ENCODE results near the gene PCDHB6. TPM values are rescaled to one million over a fixed set of nuclear protein-coding genes. Genes with fewer than 3 reads are reported as not detected.

The PCDHB6 gene
- polyA plus RNA-seq, 1 of the 3 experiments (the other 2 are of a cell fraction): 5.0 TPM

- Histone ChIP-seq H3K4me3 (ENCODE audit: low read depth in 2 of 2, low read length in 1 of 2) (no peak overlapping the region), H3K9ac (no peak overlapping the region), H2AFZ (ENCODE audit: low read depth) (no peak overlapping the region), H3K4me1 (ENCODE audit: control insufficient read depth in 1 of 2, insufficient read depth in 2 of 2, low read depth in 1 of 2, low read length in 1 of 2) (no peaks in the 10 kb centered on the region), H3K9me3 (peaks cover 9% of the 10 kb centered on the region), H3K79me2 (ENCODE audit: insufficient read depth) (no peaks in the 10 kb centered on the region), H3K27ac (ENCODE audit: low read depth in 2 of 2, low read length in 1 of 2) (no peak overlapping the region), H3K36me3 (replicated peaks in 1 of 2; ENCODE audit: control insufficient read depth in 1 of 2, insufficient read depth in 2 of 2, low read length in 1 of 2) (no peaks in the 10 kb centered on the region), H3K27me3 (ENCODE audit: insufficient read depth) (no peaks in the 10 kb centered on the region), H3K9me2 (no peaks in the 10 kb centered on the region), H3F3A (replicated peaks; ENCODE audit: insufficient read depth) (no peaks in the 10 kb centered on the region), H4K20me1 (ENCODE audit: insufficient read depth) (no peaks in the 10 kb centered on the region), H3K4me2 (no peak overlapping the region)
- DNase-seq: no peak
- ChIA-PET CTCF (interaction anchor here (1.0 to 3.9 kb wide), 6 partner anchors 9 to 368 kb away, joined by 3 to 15 read pairs (median 4); partner anchors contain the start of genes PCDHB16 and PCDHB9), POLR2A (no interaction called here)
- TF ChIP-seq EP300 (IDR thresholded peaks at IDR 0.05; ENCODE audit: borderline replicate concordance in 1 of 2, low read depth in 1 of 2, low read length in 1 of 2): no peak
- no peak for TF ChIP-seq NRF1 (IDR thresholded peaks at IDR 0.05; ENCODE audit: low read depth, low read length)
- TF ChIP-seq, protein P1, sequence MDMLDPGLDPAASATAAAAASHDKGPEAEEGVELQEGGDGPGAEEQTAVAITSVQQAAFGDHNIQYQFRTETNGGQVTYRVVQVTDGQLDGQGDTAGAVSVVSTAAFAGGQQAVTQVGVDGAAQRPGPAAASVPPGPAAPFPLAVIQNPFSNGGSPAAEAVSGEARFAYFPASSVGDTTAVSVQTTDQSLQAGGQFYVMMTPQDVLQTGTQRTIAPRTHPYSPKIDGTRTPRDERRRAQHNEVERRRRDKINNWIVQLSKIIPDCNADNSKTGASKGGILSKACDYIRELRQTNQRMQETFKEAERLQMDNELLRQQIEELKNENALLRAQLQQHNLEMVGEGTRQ (IDR thresholded peaks at IDR 0.05; ENCODE audit: borderline replicate concordance, low read depth, low read length): no peak
- TF ChIP-seq TCF12 (IDR thresholded peaks at IDR 0.05): no peak
- no peak for TF ChIP-seq MAX (IDR thresholded peaks at IDR 0.05; ENCODE audit: low read depth)
- TF ChIP-seq SIN3A (IDR thresholded peaks at IDR 0.05; ENCODE audit: borderline replicate concordance, low read depth, low read length): no peak
- no peak for TF ChIP-seq EZH2phosphoT487 (IDR thresholded peaks at IDR 0.05; ENCODE audit: borderline replicate concordance, low read depth)
- TF ChIP-seq, protein P2, sequence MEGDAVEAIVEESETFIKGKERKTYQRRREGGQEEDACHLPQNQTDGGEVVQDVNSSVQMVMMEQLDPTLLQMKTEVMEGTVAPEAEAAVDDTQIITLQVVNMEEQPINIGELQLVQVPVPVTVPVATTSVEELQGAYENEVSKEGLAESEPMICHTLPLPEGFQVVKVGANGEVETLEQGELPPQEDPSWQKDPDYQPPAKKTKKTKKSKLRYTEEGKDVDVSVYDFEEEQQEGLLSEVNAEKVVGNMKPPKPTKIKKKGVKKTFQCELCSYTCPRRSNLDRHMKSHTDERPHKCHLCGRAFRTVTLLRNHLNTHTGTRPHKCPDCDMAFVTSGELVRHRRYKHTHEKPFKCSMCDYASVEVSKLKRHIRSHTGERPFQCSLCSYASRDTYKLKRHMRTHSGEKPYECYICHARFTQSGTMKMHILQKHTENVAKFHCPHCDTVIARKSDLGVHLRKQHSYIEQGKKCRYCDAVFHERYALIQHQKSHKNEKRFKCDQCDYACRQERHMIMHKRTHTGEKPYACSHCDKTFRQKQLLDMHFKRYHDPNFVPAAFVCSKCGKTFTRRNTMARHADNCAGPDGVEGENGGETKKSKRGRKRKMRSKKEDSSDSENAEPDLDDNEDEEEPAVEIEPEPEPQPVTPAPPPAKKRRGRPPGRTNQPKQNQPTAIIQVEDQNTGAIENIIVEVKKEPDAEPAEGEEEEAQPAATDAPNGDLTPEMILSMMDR (IDR thresholded peaks at IDR 0.05): no peak
- no peak for TF ChIP-seq JUND (IDR thresholded peaks at IDR 0.05)
- no peak for TF ChIP-seq NFIC (IDR thresholded peaks at IDR 0.05; ENCODE audit: borderline replicate concordance)
- TF ChIP-seq RCOR1 (IDR thresholded peaks at IDR 0.05; ENCODE audit: low read length): no peak
- TF ChIP-seq SMC3 (IDR thresholded peaks at IDR 0.05; ENCODE audit: low read depth, low read length): no peak
- no peak for TF ChIP-seq MEF2A (IDR thresholded peaks at IDR 0.05; ENCODE audit: borderline replicate concordance, low read depth)
- TF ChIP-seq, protein P3, sequence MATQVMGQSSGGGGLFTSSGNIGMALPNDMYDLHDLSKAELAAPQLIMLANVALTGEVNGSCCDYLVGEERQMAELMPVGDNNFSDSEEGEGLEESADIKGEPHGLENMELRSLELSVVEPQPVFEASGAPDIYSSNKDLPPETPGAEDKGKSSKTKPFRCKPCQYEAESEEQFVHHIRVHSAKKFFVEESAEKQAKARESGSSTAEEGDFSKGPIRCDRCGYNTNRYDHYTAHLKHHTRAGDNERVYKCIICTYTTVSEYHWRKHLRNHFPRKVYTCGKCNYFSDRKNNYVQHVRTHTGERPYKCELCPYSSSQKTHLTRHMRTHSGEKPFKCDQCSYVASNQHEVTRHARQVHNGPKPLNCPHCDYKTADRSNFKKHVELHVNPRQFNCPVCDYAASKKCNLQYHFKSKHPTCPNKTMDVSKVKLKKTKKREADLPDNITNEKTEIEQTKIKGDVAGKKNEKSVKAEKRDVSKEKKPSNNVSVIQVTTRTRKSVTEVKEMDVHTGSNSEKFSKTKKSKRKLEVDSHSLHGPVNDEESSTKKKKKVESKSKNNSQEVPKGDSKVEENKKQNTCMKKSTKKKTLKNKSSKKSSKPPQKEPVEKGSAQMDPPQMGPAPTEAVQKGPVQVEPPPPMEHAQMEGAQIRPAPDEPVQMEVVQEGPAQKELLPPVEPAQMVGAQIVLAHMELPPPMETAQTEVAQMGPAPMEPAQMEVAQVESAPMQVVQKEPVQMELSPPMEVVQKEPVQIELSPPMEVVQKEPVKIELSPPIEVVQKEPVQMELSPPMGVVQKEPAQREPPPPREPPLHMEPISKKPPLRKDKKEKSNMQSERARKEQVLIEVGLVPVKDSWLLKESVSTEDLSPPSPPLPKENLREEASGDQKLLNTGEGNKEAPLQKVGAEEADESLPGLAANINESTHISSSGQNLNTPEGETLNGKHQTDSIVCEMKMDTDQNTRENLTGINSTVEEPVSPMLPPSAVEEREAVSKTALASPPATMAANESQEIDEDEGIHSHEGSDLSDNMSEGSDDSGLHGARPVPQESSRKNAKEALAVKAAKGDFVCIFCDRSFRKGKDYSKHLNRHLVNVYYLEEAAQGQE (IDR thresholded peaks at IDR 0.05; ENCODE audit: low read depth, low read length): no peak
- TF ChIP-seq FOXJ3 (CRISPR knock-in tag; IDR thresholded peaks at IDR 0.05): no peak
- no peak for TF ChIP-seq TAF1 (IDR thresholded peaks at IDR 0.05; ENCODE audit: borderline replicate concordance, low read depth, low read length)
- TF ChIP-seq IRF3 (IDR thresholded peaks at IDR 0.05; ENCODE audit: low read depth, low read length): no peak
- no peak for TF ChIP-seq FOSL2 (IDR thresholded peaks at IDR 0.05; ENCODE audit: borderline replicate concordance, low read depth)
- no peak for TF ChIP-seq GABPA (IDR thresholded peaks at IDR 0.05; ENCODE audit: low read depth)
- 9% methylated on average over 3 of the region's 3 CpGs for WGBS (ENCODE audit: low lambda C conversion rate)
Measured at GRCh38 chr5:141196363-141196762, 46.5 kb downstream of the PCDHB6 start.

Data from SK-N-SH (cell line).